Body of pancreas (tissue), 4 donors: ENCODE measurements around the gene DGKI.

Experiments used
- POLR2A ChIP-seq, 3 donors: fragments of 450-650 bp; IDR thresholded peaks; one replicate each; pipeline ENCODE4 v1.6.1; 2016; ENCODE audit warnings: antibody characterized with exemption in 3 of 3, mild to moderate bottlenecking in 2 of 3
- TF ChIP-seq, protein P1 (sequence below), 7 experiments: fragments of 450-650 bp in 4 of 7; fragments of 200-600 bp in 3 of 7; sonication (generic) in 3 of 7; IDR thresholded peaks; one replicate each; pipeline ENCODE4 v1.5.1; 2016 to 2019; ENCODE audit warnings: antibody characterized with exemption in 7 of 7

DNA sequence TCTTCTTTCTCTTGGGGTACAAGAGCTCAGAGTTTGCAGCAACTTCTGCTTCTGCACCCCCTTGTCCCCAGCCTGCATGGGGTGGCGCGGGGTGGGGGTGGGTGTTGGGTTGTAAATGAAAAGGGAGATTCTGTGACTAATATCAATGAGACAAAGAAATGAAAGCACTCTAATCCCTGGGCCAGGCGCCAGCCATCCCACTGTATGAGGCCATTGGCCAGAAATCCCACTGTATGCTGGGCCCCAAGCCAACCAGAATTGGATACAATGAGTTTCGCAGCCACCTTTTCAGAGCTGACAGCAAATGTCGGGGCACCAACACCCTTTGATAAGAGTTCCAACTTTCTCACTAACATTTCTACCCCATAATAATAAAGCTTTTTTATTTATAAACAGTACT is 492.4 kb downstream of the DGKI start:
- TF ChIP-seq POLR2A (IDR thresholded peaks at IDR 0.05), result no peak
- TF ChIP-seq, protein P1, sequence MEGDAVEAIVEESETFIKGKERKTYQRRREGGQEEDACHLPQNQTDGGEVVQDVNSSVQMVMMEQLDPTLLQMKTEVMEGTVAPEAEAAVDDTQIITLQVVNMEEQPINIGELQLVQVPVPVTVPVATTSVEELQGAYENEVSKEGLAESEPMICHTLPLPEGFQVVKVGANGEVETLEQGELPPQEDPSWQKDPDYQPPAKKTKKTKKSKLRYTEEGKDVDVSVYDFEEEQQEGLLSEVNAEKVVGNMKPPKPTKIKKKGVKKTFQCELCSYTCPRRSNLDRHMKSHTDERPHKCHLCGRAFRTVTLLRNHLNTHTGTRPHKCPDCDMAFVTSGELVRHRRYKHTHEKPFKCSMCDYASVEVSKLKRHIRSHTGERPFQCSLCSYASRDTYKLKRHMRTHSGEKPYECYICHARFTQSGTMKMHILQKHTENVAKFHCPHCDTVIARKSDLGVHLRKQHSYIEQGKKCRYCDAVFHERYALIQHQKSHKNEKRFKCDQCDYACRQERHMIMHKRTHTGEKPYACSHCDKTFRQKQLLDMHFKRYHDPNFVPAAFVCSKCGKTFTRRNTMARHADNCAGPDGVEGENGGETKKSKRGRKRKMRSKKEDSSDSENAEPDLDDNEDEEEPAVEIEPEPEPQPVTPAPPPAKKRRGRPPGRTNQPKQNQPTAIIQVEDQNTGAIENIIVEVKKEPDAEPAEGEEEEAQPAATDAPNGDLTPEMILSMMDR (IDR thresholded peaks at IDR 0.05), result no peak
